Erythroblast (primary cell): Measurements from ENCODE around the gene TGIF2.

Experiments
- GATA1 ChIP-seq: IDR thresholded peaks from 2 replicates; pipeline ENCODE4 v1.6.1; 2011; ENCODE audit warnings: low read depth, mild to moderate bottlenecking, control low read depth, low read length, moderate library complexity
- POLR2A ChIP-seq: IDR thresholded peaks from 2 replicates; pipeline ENCODE4 v1.6.1; 2011; ENCODE audit warnings: mild to moderate bottlenecking, low read length

DNA sequence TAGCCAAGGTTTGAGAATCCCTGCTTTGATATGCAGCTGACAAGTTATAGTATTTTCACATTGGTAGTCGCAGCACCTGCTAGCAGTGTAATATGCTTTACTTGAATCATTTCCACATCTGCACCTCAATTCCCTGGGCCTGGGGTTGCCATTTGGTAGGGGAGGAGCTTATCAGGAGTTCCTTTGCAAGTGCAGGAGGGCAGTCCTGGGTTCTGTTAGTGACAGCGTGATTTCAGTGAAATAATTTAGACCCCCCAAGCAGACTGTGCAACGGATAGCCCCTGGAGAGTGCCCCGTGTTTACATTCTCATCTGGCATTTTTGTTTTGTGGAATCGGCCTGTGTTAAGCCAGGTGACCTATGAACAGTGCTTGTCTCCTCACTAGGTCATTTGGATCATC is 38.2 kb downstream of the TGIF2 start:
- TF ChIP-seq POLR2A (no peak), GATA1 (no peak)
